ENCODE data around the gene FOXP1. TPM values are rescaled to one million over a fixed set of nuclear protein-coding genes. Genes with fewer than 3 reads are reported as not detected.

Gene FOXP1
- total RNA-seq, 2 experiments from 2014 or later, result 493 to 508 TPM

- H3K36me3 Mint-ChIP-seq (ENCODE audit: low read depth), result peaks cover 72% of the 10 kb centered on the region
- Histone ChIP-seq H3K9me3 (ENCODE audit: control insufficient read depth in 1 of 2, insufficient read depth in 1 of 2, low read length in 2 of 2) (no peaks in the 10 kb centered on the region), H3K36me3 (ENCODE audit: insufficient read depth, low read length) (peaks cover 20% of the 10 kb centered on the region), H3K4me1 (ENCODE audit: insufficient read depth, low read length) (peaks cover 35% of the 10 kb centered on the region), H3K4me3 (ENCODE audit: low read length) (no peak overlapping the region), H3K27ac (ENCODE audit: low read depth in 1 of 2, low read length in 2 of 2) (peak overlapping the region; percentile 7 to 38), H3K27me3 (ENCODE audit: control insufficient read depth in 1 of 2, insufficient read depth in 2 of 2, low read length in 2 of 2) (no peaks in the 10 kb centered on the region)
- H3K27ac Mint-ChIP-seq, result peak overlapping the region; percentile 96
- intact Hi-C loops (cut with DNase I, micrococcal nuclease), result loop anchor here (2.0 to 5.0 kb wide), 4 partner anchors 56 to 574 kb away; partner anchors contain the start of gene FOXP1 (in 1 of the 2)
- H3K4me3 Mint-ChIP-seq, result peak overlapping the region; percentile 50
- DNase-seq, result peak in 3 of 14 experiments; percentile 38 to 51 (median 43)
- H3K27me3 Mint-ChIP-seq, result no peaks in the 10 kb centered on the region
- no peaks in the 10 kb centered on the region for H3K9me3 Mint-ChIP-seq
- ChIA-PET POLR2A (interaction anchor here (1.3 kb wide), 1 partner anchor 57 kb away, joined by 3 read pairs; no protein-coding TSS in a partner anchor), CTCF (interaction anchor here (1.2 kb wide), 1 partner anchor 10 kb away, joined by 4 read pairs; no protein-coding TSS in a partner anchor)
- ATAC-seq (ENCODE audit: poor library complexity), result no peak
- TF ChIP-seq CTCF (IDR thresholded peaks at IDR 0.05), result no peak
- H3K4me1 Mint-ChIP-seq (ENCODE audit: low read depth), result peaks cover 82% of the 10 kb centered on the region
Measured at GRCh38 chr3:71008350-71008935, 575.1 kb downstream of the FOXP1 start.

GRCh38 chr3:71006810-71007785 lies 576.4 kb downstream of the FOXP1 start:
- Mint-ChIP-seq H3K27me3 (no peaks in the 10 kb centered on the region), H3K4me1 (ENCODE audit: low read depth) (peaks cover 83% of the 10 kb centered on the region), H3K36me3 (ENCODE audit: low read depth) (peaks cover 72% of the 10 kb centered on the region), H3K9me3 (no peaks in the 10 kb centered on the region), H3K4me3 (peak overlapping the region; percentile 22), H3K27ac (peak overlapping the region; percentile 96)
- Histone ChIP-seq H3K27me3 (ENCODE audit: control insufficient read depth in 1 of 2, insufficient read depth in 2 of 2, low read length in 2 of 2) (no peaks in the 10 kb centered on the region), H3K9me3 (ENCODE audit: control insufficient read depth in 1 of 2, insufficient read depth in 1 of 2, low read length in 2 of 2) (no peaks in the 10 kb centered on the region), H3K36me3 (ENCODE audit: insufficient read depth, low read length) (peaks cover 28% of the 10 kb centered on the region), H3K4me3 (ENCODE audit: low read length) (no peak overlapping the region), H3K27ac (ENCODE audit: low read depth in 1 of 2, low read length in 2 of 2) (no peak overlapping the region), H3K4me1 (ENCODE audit: insufficient read depth, low read length) (peaks cover 38% of the 10 kb centered on the region)
- TF ChIP-seq CTCF (IDR thresholded peaks at IDR 0.05), result peak; percentile 76
- intact Hi-C loops (cut with DNase I, micrococcal nuclease), result loop anchor here (2.0 to 5.0 kb wide), 5 partner anchors 16 to 575 kb away; partner anchors contain the start of gene FOXP1 (in 1 of the 2)
- DNase-seq (peak in 3 of 14 experiments; percentile 61 to 66 (median 63)), ATAC-seq (ENCODE audit: poor library complexity) (no peak)
- POLR2A ChIA-PET, result interaction anchor here (1.0 to 1.1 kb wide), 3 partner anchors 42 to 489 kb away, joined by 3 read pairs; no protein-coding TSS in a partner anchor
- CTCF ChIA-PET, result interaction anchor here (0.7 to 1.7 kb wide), 4 partner anchors 13 to 579 kb away, joined by 4 to 6 read pairs (median 4); no protein-coding TSS in a partner anchor

GRCh38 chr3:71005702-71006321 lies 577.7 kb downstream of the FOXP1 start:
- H3K27me3 Mint-ChIP-seq, result no peaks in the 10 kb centered on the region
- no peak for TF ChIP-seq CTCF (IDR thresholded peaks at IDR 0.05)
- ChIA-PET POLR2A (interaction anchor here (0.6 to 1.1 kb wide), 3 partner anchors 45 to 490 kb away, joined by 3 read pairs; no protein-coding TSS in a partner anchor), CTCF (interaction anchor here (0.8 to 1.7 kb wide), 4 partner anchors 17 to 580 kb away, joined by 3 to 6 read pairs (median 4); no protein-coding TSS in a partner anchor)
- H3K4me1 Mint-ChIP-seq (ENCODE audit: low read depth), result peaks cover 83% of the 10 kb centered on the region
- no peak overlapping the region for H3K4me3 Mint-ChIP-seq
- peaks cover 38% of the 10 kb centered on the region for H3K36me3 ChIP-seq (ENCODE audit: insufficient read depth, low read length)
- no peak for DNase-seq
- no peaks in the 10 kb centered on the region for H3K27me3 ChIP-seq (ENCODE audit: control insufficient read depth in 1 of 2, insufficient read depth in 2 of 2, low read length in 2 of 2)
- peak overlapping the region; percentile 32 for H3K27ac Mint-ChIP-seq
- intact Hi-C loops (cut with DNase I, micrococcal nuclease), result loop anchor here (2.0 to 5.0 kb wide), 5 partner anchors 15 to 576 kb away; partner anchors contain the start of gene FOXP1 (in 1 of the 2)
- no peak overlapping the region for H3K4me3 ChIP-seq (ENCODE audit: low read length)
- ATAC-seq (ENCODE audit: poor library complexity), result no peak
- H3K36me3 Mint-ChIP-seq (ENCODE audit: low read depth), result peaks cover 72% of the 10 kb centered on the region
- peaks cover 29% of the 10 kb centered on the region for H3K4me1 ChIP-seq (ENCODE audit: insufficient read depth, low read length)
- no peak overlapping the region for H3K27ac ChIP-seq (ENCODE audit: low read depth in 1 of 2, low read length in 2 of 2)
- H3K9me3 ChIP-seq (ENCODE audit: control insufficient read depth in 1 of 2, insufficient read depth in 1 of 2, low read length in 2 of 2), result no peaks in the 10 kb centered on the region
- no peaks in the 10 kb centered on the region for H3K9me3 Mint-ChIP-seq
